HEK293 (cell line): Measurements from ENCODE around the gene USF1.

Source experiments
- CTCF ChIA-PET: fragments of 350-600 bp; formaldehyde crosslinking; extraction: SDS; loops from one replicate; lab custom pipeline; 2021; ENCODE audit warnings: antibody characterized with exemption; lab: Yijun Ruan, JAX
- POLR2A ChIA-PET: fragments of 300-600 bp; formaldehyde crosslinking; extraction: SDS; loops from one replicate; lab custom pipeline; 2020; ENCODE audit warnings: antibody characterized with exemption, inconsistent platforms; lab: Yijun Ruan, JAX
- H3K27ac ChIP-seq: fragments of 200-500 bp; sonication (Bioruptor generic); 2 replicates; pipeline ENCODE4 v1.5.1; 2014; ENCODE audit warnings: low read depth, low read length, control low read depth, inconsistent platforms; ENCODE audit errors: extremely low read depth
- H3K36me3 ChIP-seq, 2 experiments: fragments of 200-500 bp in 1 of 2; sonication (Bioruptor generic) in 1 of 2; 1 replicate in 1 of 2; 2 replicates in 1 of 2; pipeline ENCODE4 v1.5.1; 2014 to 2017; ENCODE audit warnings: inconsistent platforms in 2 of 2, low read length in 2 of 2; ENCODE audit not compliant: control insufficient read depth in 2 of 2, insufficient read depth in 1 of 2
- H3K4me1 ChIP-seq: fragments of 200-500 bp; sonication (Bioruptor generic); 2 replicates; pipeline ENCODE4 v1.5.1; 2014; ENCODE audit warnings: mild to moderate bottlenecking, low read length, inconsistent platforms; ENCODE audit not compliant: control insufficient read depth, insufficient read depth
- H3K4me3 ChIP-seq: 2 replicates; pipeline ENCODE4 v1.5.1; 2011; ENCODE audit warnings: low read depth, mild to moderate bottlenecking, control low read depth, low read length, moderate library complexity
- H3K9me3 ChIP-seq: fragments of 200-500 bp; sonication (Bioruptor generic); 2 replicates; pipeline ENCODE4 v1.5.1; 2014; ENCODE audit warnings: low read depth, low read length, inconsistent platforms; ENCODE audit not compliant: control insufficient read depth, insufficient read depth
- AEBP2 ChIP-seq: fragments of 450-650 bp; formaldehyde crosslinking; IDR thresholded peaks from 2 replicates; pipeline ENCODE4 v1.5.1; 2016; ENCODE audit warnings: missing biosample characterization, missing genetic modification characterization, borderline replicate concordance
- GLI2 ChIP-seq: fragments of 450-650 bp; formaldehyde crosslinking; IDR thresholded peaks from 2 replicates; pipeline ENCODE4; 2017; ENCODE audit warnings: missing biosample characterization, missing genetic modification characterization, low read depth, borderline replicate concordance
- GLI4 ChIP-seq: fragments of 450-650 bp; formaldehyde crosslinking; IDR thresholded peaks from 2 replicates; pipeline ENCODE4 v1.5.1; 2016; ENCODE audit warnings: missing biosample characterization, missing genetic modification characterization
- GLIS1 ChIP-seq: fragments of 450-650 bp; formaldehyde crosslinking; IDR thresholded peaks from 2 replicates; pipeline ENCODE4 v1.5.1; 2016; ENCODE audit warnings: missing biosample characterization, missing genetic modification characterization
- KLF16 ChIP-seq: fragments of 450-650 bp; formaldehyde crosslinking; IDR thresholded peaks from 2 replicates; pipeline ENCODE4 v1.5.1; 2017; ENCODE audit warnings: missing biosample characterization, missing genetic modification characterization
- MYNN ChIP-seq: fragments of 450-650 bp; formaldehyde crosslinking; IDR thresholded peaks from 2 replicates; pipeline ENCODE4 v1.5.1; 2016; ENCODE audit warnings: missing biosample characterization, missing genetic modification characterization, borderline replicate concordance
- REPIN1 ChIP-seq: fragments of 450-650 bp; formaldehyde crosslinking; IDR thresholded peaks from 2 replicates; pipeline ENCODE4 v1.5.1; 2017; ENCODE audit warnings: missing biosample characterization, missing genetic modification characterization, low read depth
- SP7 ChIP-seq: fragments of 450-650 bp; formaldehyde crosslinking; IDR thresholded peaks from 2 replicates; pipeline ENCODE4 v1.5.1; 2016; ENCODE audit warnings: missing biosample characterization, missing genetic modification characterization
- TRIM28 ChIP-seq: IDR thresholded peaks from 2 replicates; pipeline ENCODE4 v1.6.1; 2011; ENCODE audit warnings: low read length, control low read depth, borderline replicate concordance
- ZBTB21 ChIP-seq: fragments of 450-650 bp; formaldehyde crosslinking; IDR thresholded peaks from 2 replicates; pipeline ENCODE4 v1.5.1; 2017; ENCODE audit warnings: missing biosample characterization, missing genetic modification characterization
- ZNF10 ChIP-seq: fragments of 450-650 bp; formaldehyde crosslinking; IDR thresholded peaks from 2 replicates; pipeline ENCODE4 v1.5.1; 2017; ENCODE audit warnings: missing biosample characterization, missing genetic modification characterization
- ZNF211 ChIP-seq: fragments of 450-650 bp; formaldehyde crosslinking; IDR thresholded peaks from 2 replicates; pipeline ENCODE4 v1.5.1; 2016; ENCODE audit warnings: low read depth, missing biosample characterization, missing genetic modification characterization
- ZNF223 ChIP-seq: fragments of 450-650 bp; formaldehyde crosslinking; IDR thresholded peaks from 2 replicates; pipeline ENCODE4 v1.5.1; 2016; ENCODE audit warnings: missing biosample characterization, missing genetic modification characterization
- ZNF274 ChIP-seq, 2 experiments: fragments of 200-500 bp in 1 of 2; fragments of 450-650 bp in 1 of 2; sonication (Bioruptor generic) in 1 of 2; formaldehyde crosslinking in 1 of 2; IDR thresholded peaks; 2 replicates each; pipeline versions ENCODE4 v1.5.1 to v1.6.1; 2014 to 2016; ENCODE audit warnings: borderline replicate concordance in 1 of 2, inconsistent platforms in 1 of 2, low read length in 1 of 2, missing biosample characterization in 1 of 2, missing genetic modification characterization in 1 of 2
- ZNF311 ChIP-seq: fragments of 450-650 bp; formaldehyde crosslinking; IDR thresholded peaks from 2 replicates; pipeline ENCODE4 v1.5.1; 2017; ENCODE audit warnings: missing biosample characterization, missing genetic modification characterization, borderline replicate concordance
- ZNF366 ChIP-seq: fragments of 450-650 bp; formaldehyde crosslinking; conservative IDR thresholded peaks from 2 replicates; pipeline ENCODE4 v1.5.1; 2016; ENCODE audit warnings: missing biosample characterization, missing genetic modification characterization
- ZNF48 ChIP-seq: fragments of 450-650 bp; formaldehyde crosslinking; IDR thresholded peaks from 2 replicates; pipeline ENCODE4 v1.5.1; 2016; ENCODE audit warnings: missing biosample characterization, missing genetic modification characterization
- ZNF514 ChIP-seq: fragments of 450-650 bp; formaldehyde crosslinking; IDR thresholded peaks from 2 replicates; pipeline ENCODE4 v1.5.1; 2016; ENCODE audit warnings: missing biosample characterization, missing genetic modification characterization
- ZNF548 ChIP-seq: fragments of 450-650 bp; formaldehyde crosslinking; IDR thresholded peaks from 2 replicates; pipeline ENCODE4 v1.5.1; 2016; ENCODE audit warnings: missing biosample characterization, missing genetic modification characterization
- ZNF639 ChIP-seq: fragments of 450-650 bp; formaldehyde crosslinking; IDR thresholded peaks from 2 replicates; pipeline ENCODE4 v1.5.1; 2016; ENCODE audit warnings: missing biosample characterization, missing genetic modification characterization
- ZNF677 ChIP-seq: fragments of 450-650 bp; IDR thresholded peaks from 2 replicates; pipeline ENCODE4 v1.5.0; 2018; ENCODE audit warnings: missing biosample characterization, mild to moderate bottlenecking, missing genetic modification characterization, moderate library complexity
- ZNF776 ChIP-seq: fragments of 450-650 bp; formaldehyde crosslinking; IDR thresholded peaks from 2 replicates; pipeline ENCODE4 v1.5.0; 2017; ENCODE audit warnings: missing biosample characterization, missing genetic modification characterization, borderline replicate concordance
- TF ChIP-seq, protein P1 (sequence below): fragments of 450-650 bp; formaldehyde crosslinking; IDR thresholded peaks from 2 replicates; pipeline ENCODE4 v1.5.1; 2017; ENCODE audit warnings: missing biosample characterization, missing genetic modification characterization
- TF ChIP-seq, protein P2 (sequence below): fragments of 450-650 bp; formaldehyde crosslinking; IDR thresholded peaks from 2 replicates; pipeline ENCODE4 v1.5.1; 2016; ENCODE audit warnings: missing biosample characterization, missing genetic modification characterization, borderline replicate concordance

Gene USF1

DNA sequence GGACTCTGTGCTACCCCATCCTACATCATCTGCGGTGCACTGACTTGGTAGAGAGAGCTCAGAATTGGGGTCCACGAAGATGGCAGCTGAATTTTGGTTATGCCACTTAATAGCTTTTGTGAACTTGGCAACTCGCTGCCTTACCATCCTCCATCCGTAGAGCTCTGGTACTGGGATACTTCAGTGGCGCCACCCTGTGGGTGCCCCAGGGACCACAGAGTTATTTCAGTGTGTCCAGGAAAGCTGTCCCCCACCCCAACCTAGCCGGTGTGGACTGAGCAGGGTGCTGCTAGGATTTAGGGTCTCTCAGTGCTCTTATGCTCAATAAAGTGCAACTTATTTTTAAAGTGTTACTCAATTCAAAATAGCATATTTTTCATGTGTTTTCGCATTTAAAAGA, 9.0 kb upstream of the USF1 start:
- Histone ChIP-seq H3K36me3 (no peaks in the 10 kb centered on the region), H3K9me3 (no peaks in the 10 kb centered on the region), H3K4me3 (no peak overlapping the region), H3K4me1 (no peaks in the 10 kb centered on the region), H3K27ac (no peak overlapping the region)
- ChIA-PET CTCF (interaction anchor here (0.6 to 1.9 kb wide), 6 partner anchors 9 to 678 kb away, joined by 3 to 7 read pairs (median 3); partner anchors contain the start of gene USF1), POLR2A (interaction anchor here (1.7 kb wide), 1 partner anchor 9 kb away, joined by 8 read pairs; the partner anchor contains the start of gene USF1)
- TF ChIP-seq KLF16 (tag by site-specific recombination) (no peak), AEBP2 (no peak), ZNF366 (tag by site-specific recombination) (no peak), ZNF311 (tag by site-specific recombination) (no peak), GLI2 (tag by site-specific recombination) (no peak), MYNN (tag by site-specific recombination) (no peak)

DNA sequence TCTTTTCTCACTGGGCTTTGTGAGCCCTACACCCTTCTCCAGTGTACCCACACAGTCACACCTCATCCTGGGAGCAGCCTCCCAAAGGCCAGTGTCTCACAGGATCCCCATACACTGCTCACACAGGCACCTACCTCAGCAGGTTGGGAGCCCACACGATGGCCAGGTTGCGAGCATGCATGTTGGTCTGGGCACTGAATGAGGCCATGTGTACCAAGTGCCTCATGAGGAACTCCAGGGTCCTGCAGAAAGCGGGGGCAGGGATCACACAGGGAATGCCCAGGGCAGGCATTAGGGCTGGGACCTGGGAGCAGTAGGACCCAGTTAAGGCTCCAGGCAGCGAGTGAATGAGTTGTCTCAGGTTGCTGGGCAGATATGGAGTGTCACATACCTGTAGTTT, 8.5 kb upstream of the USF1 start:
- H3K36me3 ChIP-seq = no peaks in the 10 kb centered on the region
- POLR2A ChIA-PET = interaction anchor here (0.6 to 1.7 kb wide), 2 partner anchors 9 to 36 kb away, joined by 3 to 8 read pairs; partner anchors contain the start of gene USF1
- H3K27ac ChIP-seq = no peak overlapping the region
- H3K4me3 ChIP-seq = no peak overlapping the region
- no peak for TF ChIP-seq ZNF223
- no peak for TF ChIP-seq ZBTB21 (tag by site-specific recombination)
- TF ChIP-seq ZNF677 (tag by site-specific recombination) = no peak
- H3K4me1 ChIP-seq = no peaks in the 10 kb centered on the region
- H3K9me3 ChIP-seq = no peaks in the 10 kb centered on the region
- CTCF ChIA-PET = interaction anchor here (0.5 to 1.1 kb wide), 6 partner anchors 17 to 228 kb away, joined by 3 to 6 read pairs (median 4); no protein-coding TSS in a partner anchor

DNA sequence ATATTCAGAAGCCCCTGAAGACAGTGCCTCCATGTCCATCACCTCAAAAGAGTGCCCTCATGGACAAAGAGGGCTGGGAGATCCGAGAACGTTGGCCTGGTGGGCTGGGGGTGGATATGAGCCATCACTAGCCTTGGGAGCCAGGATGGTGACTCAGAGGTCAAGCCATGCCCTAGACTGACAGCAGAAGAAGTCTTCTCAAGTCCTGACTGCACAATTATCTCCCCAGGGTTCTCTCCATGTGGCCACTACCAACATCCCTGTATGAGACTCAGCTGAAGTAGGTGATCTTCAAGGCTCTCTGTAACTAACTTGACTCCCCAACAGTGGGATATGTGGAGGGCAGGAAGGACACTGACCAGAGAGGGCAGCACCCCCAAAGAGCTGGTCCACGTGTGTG, 7.1 kb upstream of the USF1 start:
- POLR2A ChIA-PET = no interaction called here

DNA sequence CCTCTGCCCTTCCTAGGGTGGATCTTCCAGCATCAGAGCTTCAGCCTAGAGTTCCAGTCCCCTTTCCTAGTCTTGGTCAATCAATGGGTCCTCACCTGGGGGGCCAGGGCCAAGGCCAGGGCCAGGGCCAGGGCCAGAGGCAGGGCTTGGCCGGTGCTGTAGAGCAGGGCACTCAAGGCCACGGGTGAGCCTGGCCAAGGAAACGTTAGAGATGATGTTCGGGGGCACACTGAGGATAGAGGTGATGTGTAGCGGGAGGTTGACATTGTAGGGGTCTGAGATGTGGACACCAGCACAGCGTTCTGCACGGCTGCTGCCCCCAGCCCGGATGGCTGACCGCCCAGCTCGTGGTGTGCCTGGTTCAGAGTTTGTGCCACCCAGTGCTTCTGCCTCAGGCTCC, 5.4 kb upstream of the USF1 start:
- ChIA-PET CTCF (no interaction called here), POLR2A (interaction anchor here (1.1 kb wide), 1 partner anchor 66 kb away, joined by 4 read pairs; no protein-coding TSS in a partner anchor)
- H3K36me3 ChIP-seq = no peaks in the 10 kb centered on the region
- no peaks in the 10 kb centered on the region for H3K9me3 ChIP-seq
- H3K27ac ChIP-seq = no peak overlapping the region
- no peak overlapping the region for H3K4me3 ChIP-seq
- no peaks in the 10 kb centered on the region for H3K4me1 ChIP-seq
- TF ChIP-seq, protein P1, sequence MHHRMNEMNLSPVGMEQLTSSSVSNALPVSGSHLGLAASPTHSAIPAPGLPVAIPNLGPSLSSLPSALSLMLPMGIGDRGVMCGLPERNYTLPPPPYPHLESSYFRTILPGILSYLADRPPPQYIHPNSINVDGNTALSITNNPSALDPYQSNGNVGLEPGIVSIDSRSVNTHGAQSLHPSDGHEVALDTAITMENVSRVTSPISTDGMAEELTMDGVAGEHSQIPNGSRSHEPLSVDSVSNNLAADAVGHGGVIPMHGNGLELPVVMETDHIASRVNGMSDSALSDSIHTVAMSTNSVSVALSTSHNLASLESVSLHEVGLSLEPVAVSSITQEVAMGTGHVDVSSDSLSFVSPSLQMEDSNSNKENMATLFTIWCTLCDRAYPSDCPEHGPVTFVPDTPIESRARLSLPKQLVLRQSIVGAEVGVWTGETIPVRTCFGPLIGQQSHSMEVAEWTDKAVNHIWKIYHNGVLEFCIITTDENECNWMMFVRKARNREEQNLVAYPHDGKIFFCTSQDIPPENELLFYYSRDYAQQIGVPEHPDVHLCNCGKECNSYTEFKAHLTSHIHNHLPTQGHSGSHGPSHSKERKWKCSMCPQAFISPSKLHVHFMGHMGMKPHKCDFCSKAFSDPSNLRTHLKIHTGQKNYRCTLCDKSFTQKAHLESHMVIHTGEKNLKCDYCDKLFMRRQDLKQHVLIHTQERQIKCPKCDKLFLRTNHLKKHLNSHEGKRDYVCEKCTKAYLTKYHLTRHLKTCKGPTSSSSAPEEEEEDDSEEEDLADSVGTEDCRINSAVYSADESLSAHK (tag by site-specific recombination) = no peak
- TF ChIP-seq, protein P2, sequence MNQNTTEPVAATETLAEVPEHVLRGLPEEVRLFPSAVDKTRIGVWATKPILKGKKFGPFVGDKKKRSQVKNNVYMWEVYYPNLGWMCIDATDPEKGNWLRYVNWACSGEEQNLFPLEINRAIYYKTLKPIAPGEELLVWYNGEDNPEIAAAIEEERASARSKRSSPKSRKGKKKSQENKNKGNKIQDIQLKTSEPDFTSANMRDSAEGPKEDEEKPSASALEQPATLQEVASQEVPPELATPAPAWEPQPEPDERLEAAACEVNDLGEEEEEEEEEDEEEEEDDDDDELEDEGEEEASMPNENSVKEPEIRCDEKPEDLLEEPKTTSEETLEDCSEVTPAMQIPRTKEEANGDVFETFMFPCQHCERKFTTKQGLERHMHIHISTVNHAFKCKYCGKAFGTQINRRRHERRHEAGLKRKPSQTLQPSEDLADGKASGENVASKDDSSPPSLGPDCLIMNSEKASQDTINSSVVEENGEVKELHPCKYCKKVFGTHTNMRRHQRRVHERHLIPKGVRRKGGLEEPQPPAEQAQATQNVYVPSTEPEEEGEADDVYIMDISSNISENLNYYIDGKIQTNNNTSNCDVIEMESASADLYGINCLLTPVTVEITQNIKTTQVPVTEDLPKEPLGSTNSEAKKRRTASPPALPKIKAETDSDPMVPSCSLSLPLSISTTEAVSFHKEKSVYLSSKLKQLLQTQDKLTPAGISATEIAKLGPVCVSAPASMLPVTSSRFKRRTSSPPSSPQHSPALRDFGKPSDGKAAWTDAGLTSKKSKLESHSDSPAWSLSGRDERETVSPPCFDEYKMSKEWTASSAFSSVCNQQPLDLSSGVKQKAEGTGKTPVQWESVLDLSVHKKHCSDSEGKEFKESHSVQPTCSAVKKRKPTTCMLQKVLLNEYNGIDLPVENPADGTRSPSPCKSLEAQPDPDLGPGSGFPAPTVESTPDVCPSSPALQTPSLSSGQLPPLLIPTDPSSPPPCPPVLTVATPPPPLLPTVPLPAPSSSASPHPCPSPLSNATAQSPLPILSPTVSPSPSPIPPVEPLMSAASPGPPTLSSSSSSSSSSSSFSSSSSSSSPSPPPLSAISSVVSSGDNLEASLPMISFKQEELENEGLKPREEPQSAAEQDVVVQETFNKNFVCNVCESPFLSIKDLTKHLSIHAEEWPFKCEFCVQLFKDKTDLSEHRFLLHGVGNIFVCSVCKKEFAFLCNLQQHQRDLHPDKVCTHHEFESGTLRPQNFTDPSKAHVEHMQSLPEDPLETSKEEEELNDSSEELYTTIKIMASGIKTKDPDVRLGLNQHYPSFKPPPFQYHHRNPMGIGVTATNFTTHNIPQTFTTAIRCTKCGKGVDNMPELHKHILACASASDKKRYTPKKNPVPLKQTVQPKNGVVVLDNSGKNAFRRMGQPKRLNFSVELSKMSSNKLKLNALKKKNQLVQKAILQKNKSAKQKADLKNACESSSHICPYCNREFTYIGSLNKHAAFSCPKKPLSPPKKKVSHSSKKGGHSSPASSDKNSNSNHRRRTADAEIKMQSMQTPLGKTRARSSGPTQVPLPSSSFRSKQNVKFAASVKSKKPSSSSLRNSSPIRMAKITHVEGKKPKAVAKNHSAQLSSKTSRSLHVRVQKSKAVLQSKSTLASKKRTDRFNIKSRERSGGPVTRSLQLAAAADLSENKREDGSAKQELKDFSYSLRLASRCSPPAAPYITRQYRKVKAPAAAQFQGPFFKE = no peak
- TF ChIP-seq ZNF211 (tag by site-specific recombination) (no peak), ZNF639 (tag by site-specific recombination) (no peak)

More for the DNA sequence above, 7.1 kb upstream of the USF1 start:
- Histone ChIP-seq H3K27ac (no peak overlapping the region), H3K9me3 (no peaks in the 10 kb centered on the region), H3K36me3 (no peaks in the 10 kb centered on the region), H3K4me1 (no peaks in the 10 kb centered on the region), H3K4me3 (no peak overlapping the region)
- TF ChIP-seq ZNF10 (tag by site-specific recombination) (no peak), TRIM28 (no peak), GLI4 (tag by site-specific recombination) (no peak), ZNF514 (tag by site-specific recombination) (no peak), ZNF48 (no peak), SP7 (no peak), ZNF274 (IDR thresholded peaks at IDR 0.05; ENCODE audit: low read length) (no peak), ZNF274 (tag by site-specific recombination; IDR thresholded peaks at IDR 0.05; ENCODE audit: borderline replicate concordance) (no peak), REPIN1 (tag by site-specific recombination) (no peak), GLIS1 (tag by site-specific recombination) (no peak), ZNF548 (no peak), ZNF776 (tag by site-specific recombination) (no peak)
- CTCF ChIA-PET = no interaction called here
